ENCODE results near the gene DNAJA1.

DNAJA1 gene

GRCh38 chr9:33076046-33077004 lies 51.3 kb downstream of the DNAJA1 start, which contains the start of gene SMU1:
SMU1 (minus strand) TSS chr9:33076674; CDS start chr9:33076608, 66 bp downstream.
- H3K36me3 ChIP-seq (ENCODE audit: control insufficient read depth in 1 of 2, insufficient read depth in 2 of 2, low read depth in 1 of 2, low read length in 2 of 2) = peaks cover 10 to 34% of the 10 kb centered on the region in 2 experiments
- peak within 1 kb of the TSS; percentile 71 to 97 for H3K4me3 ChIP-seq (ENCODE audit: insufficient read depth in 1 of 2, low read depth in 1 of 2, low read length in 2 of 2)
- no peak within 1 kb of the TSS for H2BK12ac ChIP-seq (ENCODE audit: low read length in 2 of 2)
- no peak within 1 kb of the TSS for H2BK120ac ChIP-seq (ENCODE audit: low read depth, low read length)
- no peaks in the 10 kb centered on the region for H3K27me3 ChIP-seq (ENCODE audit: control insufficient read depth in 1 of 2, insufficient read depth in 1 of 2, low read length in 2 of 2)
- H3K79me1 ChIP-seq (replicated peaks; ENCODE audit: low read length, poor library complexity, severe bottlenecking) = peaks cover 4% of the 10 kb centered on the region
- H3K23ac ChIP-seq (ENCODE audit: low read length in 2 of 2) = peak within 1 kb of the TSS in 1 of 2 experiments; percentile 84
- peaks cover 4% of the 10 kb centered on the region for H3K4me1 ChIP-seq (ENCODE audit: control insufficient read depth, insufficient read depth, low read depth, low read length)
- peak within 1 kb of the TSS; percentile 60 for H2AFZ ChIP-seq (ENCODE audit: low read depth, low read length)
- H2BK5ac ChIP-seq (ENCODE audit: low read depth, low read length, poor library complexity, severe bottlenecking) = no peak within 1 kb of the TSS
- no peak within 1 kb of the TSS for H2AK5ac ChIP-seq (ENCODE audit: low read length, severe bottlenecking)
- H3K9me3 ChIP-seq (ENCODE audit: control insufficient read depth, low read length) = no peaks in the 10 kb centered on the region
- H3K4ac ChIP-seq (ENCODE audit: low read depth in 1 of 2, low read length in 2 of 2) = peak within 1 kb of the TSS in 1 of 2 experiments; percentile 92
- peak within 1 kb of the TSS; percentile 98 for H3K9ac ChIP-seq (ENCODE audit: low read length)
- peak within 1 kb of the TSS; percentile 49 for H3K27ac ChIP-seq (ENCODE audit: low read length, poor library complexity, severe bottlenecking)
- under 1% methylated on average over 48 of the region's 53 CpGs for WGBS
- H2BK15ac ChIP-seq (ENCODE audit: low read depth, poor library complexity, severe bottlenecking) = no peak within 1 kb of the TSS
- H3K18ac ChIP-seq (ENCODE audit: low read depth in 1 of 2, low read length in 2 of 2) = peak within 1 kb of the TSS; percentile 15 to 97
- peak within 1 kb of the TSS in 1 of 2 experiments; percentile 68 for H3K14ac ChIP-seq (ENCODE audit: low read length in 2 of 2)
- H4K8ac ChIP-seq (ENCODE audit: low read length) = peak within 1 kb of the TSS; percentile 73
- H3K4me2 ChIP-seq (ENCODE audit: low read length, poor library complexity, severe bottlenecking) = peak within 1 kb of the TSS; percentile 86
- peak within 1 kb of the TSS; percentile 2 for H4K91ac ChIP-seq (ENCODE audit: low read length)
- peak; percentile 98 for DNase-seq

GRCh38 chr9:33080534-33080933 lies 55.5 kb downstream of the DNAJA1 start:
- no peak for DNase-seq
- Histone ChIP-seq H3K27ac (ENCODE audit: low read length, poor library complexity, severe bottlenecking) (no peak overlapping the region), H3K36me3 (ENCODE audit: control insufficient read depth in 1 of 2, insufficient read depth in 2 of 2, low read depth in 1 of 2, low read length in 2 of 2) (no peaks in the 10 kb centered on the region)

DNA sequence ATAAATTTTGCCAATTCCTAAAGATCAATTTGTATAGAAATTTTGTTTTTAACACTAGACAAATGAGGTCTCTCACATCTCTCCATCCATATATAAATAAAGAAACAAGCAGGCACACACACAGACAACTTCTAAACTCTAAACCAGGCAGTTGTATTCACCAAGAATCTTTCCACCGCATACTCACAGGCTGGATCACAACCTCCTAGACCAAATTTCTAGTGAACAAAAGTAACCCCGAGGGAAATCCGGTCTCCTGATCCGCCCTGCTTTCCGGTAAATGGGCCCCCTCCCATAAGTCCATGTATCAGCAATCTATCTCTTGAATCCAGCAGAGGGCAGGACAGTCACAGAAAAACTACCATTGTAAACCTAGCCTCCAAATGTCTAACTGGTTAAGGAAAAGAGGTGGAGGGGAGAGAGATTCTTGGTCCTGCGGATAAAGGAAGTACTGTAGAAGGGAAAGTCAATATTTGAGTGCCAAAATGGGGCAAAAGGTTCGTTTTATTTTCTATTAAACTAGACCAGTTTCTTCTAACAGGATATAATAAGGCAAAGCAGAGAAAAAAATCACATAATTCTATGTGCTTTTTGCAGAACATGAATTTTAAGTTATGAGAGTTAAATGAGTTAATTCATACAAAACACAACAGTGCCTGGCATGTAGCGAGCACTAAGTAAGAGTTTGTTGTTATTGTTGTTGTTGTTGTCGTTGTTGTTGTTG lies 56.2 kb downstream of the DNAJA1 start:
- H4K91ac ChIP-seq (ENCODE audit: low read length) = no peak overlapping the region
- H4K8ac ChIP-seq (ENCODE audit: low read length) = no peak overlapping the region
- no peak overlapping the region for H2AK5ac ChIP-seq (ENCODE audit: low read length, severe bottlenecking)
- H2BK120ac ChIP-seq (ENCODE audit: low read depth, low read length) = no peak overlapping the region
- H3K79me1 ChIP-seq (replicated peaks; ENCODE audit: low read length, poor library complexity, severe bottlenecking) = no peaks in the 10 kb centered on the region
- no peak overlapping the region for H3K14ac ChIP-seq (ENCODE audit: low read length in 2 of 2)
- H3K4me3 ChIP-seq (ENCODE audit: insufficient read depth in 1 of 2, low read depth in 1 of 2, low read length in 2 of 2) = peak overlapping the region in 1 of 2 experiments; percentile 43
- H3K36me3 ChIP-seq (ENCODE audit: control insufficient read depth in 1 of 2, insufficient read depth in 2 of 2, low read depth in 1 of 2, low read length in 2 of 2) = no peaks in the 10 kb centered on the region
- H2AFZ ChIP-seq (ENCODE audit: low read depth, low read length) = no peak overlapping the region
- peak; percentile 90 for DNase-seq
- no peak overlapping the region for H2BK12ac ChIP-seq (ENCODE audit: low read length in 2 of 2)
- peaks cover 3% of the 10 kb centered on the region for H3K4me1 ChIP-seq (ENCODE audit: control insufficient read depth, insufficient read depth, low read depth, low read length)
- no peaks in the 10 kb centered on the region for H3K27me3 ChIP-seq (ENCODE audit: control insufficient read depth in 1 of 2, insufficient read depth in 1 of 2, low read length in 2 of 2)
- H3K4me2 ChIP-seq (ENCODE audit: low read length, poor library complexity, severe bottlenecking) = peak overlapping the region; percentile 40
- H3K27ac ChIP-seq (ENCODE audit: low read length, poor library complexity, severe bottlenecking) = no peak overlapping the region
- peak overlapping the region; percentile 83 for H3K9ac ChIP-seq (ENCODE audit: low read length)
- no peak overlapping the region for H2BK15ac ChIP-seq (ENCODE audit: low read depth, poor library complexity, severe bottlenecking)
- H3K4ac ChIP-seq (ENCODE audit: low read depth in 1 of 2, low read length in 2 of 2) = no peak overlapping the region
- WGBS = 27% methylated on average over 5 of the region's 9 CpGs
- H3K18ac ChIP-seq (ENCODE audit: low read depth in 1 of 2, low read length in 2 of 2) = no peak overlapping the region
- no peak overlapping the region for H2BK5ac ChIP-seq (ENCODE audit: low read depth, low read length, poor library complexity, severe bottlenecking)
- H3K23ac ChIP-seq (ENCODE audit: low read length in 2 of 2) = no peak overlapping the region
- H3K9me3 ChIP-seq (ENCODE audit: control insufficient read depth, low read length) = no peaks in the 10 kb centered on the region

More at GRCh38 chr9:33080534-33080933, 55.5 kb downstream of the DNAJA1 start:
- Histone ChIP-seq H2AK5ac (ENCODE audit: low read length, severe bottlenecking) (no peak overlapping the region), H4K91ac (ENCODE audit: low read length) (no peak overlapping the region), H4K8ac (ENCODE audit: low read length) (no peak overlapping the region), H3K9me3 (ENCODE audit: control insufficient read depth, low read length) (no peaks in the 10 kb centered on the region), H3K4me3 (ENCODE audit: insufficient read depth in 1 of 2, low read depth in 1 of 2, low read length in 2 of 2) (no peak overlapping the region), H3K14ac (ENCODE audit: low read length in 2 of 2) (no peak overlapping the region), H3K4ac (ENCODE audit: low read depth in 1 of 2, low read length in 2 of 2) (no peak overlapping the region), H2BK15ac (ENCODE audit: low read depth, poor library complexity, severe bottlenecking) (no peak overlapping the region), H2BK12ac (ENCODE audit: low read length in 2 of 2) (no peak overlapping the region), H2BK5ac (ENCODE audit: low read depth, low read length, poor library complexity, severe bottlenecking) (no peak overlapping the region), H3K79me1 (replicated peaks; ENCODE audit: low read length, poor library complexity, severe bottlenecking) (no peaks in the 10 kb centered on the region), H3K23ac (ENCODE audit: low read length in 2 of 2) (no peak overlapping the region), H3K27me3 (ENCODE audit: control insufficient read depth in 1 of 2, insufficient read depth in 1 of 2, low read length in 2 of 2) (no peaks in the 10 kb centered on the region), H3K9ac (ENCODE audit: low read length) (peak overlapping the region; percentile 83), H3K4me2 (ENCODE audit: low read length, poor library complexity, severe bottlenecking) (no peak overlapping the region), H2AFZ (ENCODE audit: low read depth, low read length) (no peak overlapping the region), H2BK120ac (ENCODE audit: low read depth, low read length) (no peak overlapping the region), H3K18ac (ENCODE audit: low read depth in 1 of 2, low read length in 2 of 2) (peak overlapping the region in 1 of 2 experiments; percentile 11), H3K4me1 (ENCODE audit: control insufficient read depth, insufficient read depth, low read depth, low read length) (peaks cover 3% of the 10 kb centered on the region)
- WGBS = 82% methylated on average over 4 of the region's 6 CpGs

GRCh38 chr9:33082128-33082527 lies 57.1 kb downstream of the DNAJA1 start:
- no peak for DNase-seq
- Histone ChIP-seq H3K36me3 (ENCODE audit: control insufficient read depth in 1 of 2, insufficient read depth in 2 of 2, low read depth in 1 of 2, low read length in 2 of 2) (no peaks in the 10 kb centered on the region), H2AK5ac (ENCODE audit: low read length, severe bottlenecking) (peak overlapping the region; percentile 50), H4K8ac (ENCODE audit: low read length) (no peak overlapping the region), H3K4me1 (ENCODE audit: control insufficient read depth, insufficient read depth, low read depth, low read length) (peaks cover 3% of the 10 kb centered on the region), H3K23ac (ENCODE audit: low read length in 2 of 2) (peak overlapping the region in 1 of 2 experiments; percentile 40), H3K27me3 (ENCODE audit: control insufficient read depth in 1 of 2, insufficient read depth in 1 of 2, low read length in 2 of 2) (no peaks in the 10 kb centered on the region), H3K9me3 (ENCODE audit: control insufficient read depth, low read length) (no peaks in the 10 kb centered on the region), H4K91ac (ENCODE audit: low read length) (no peak overlapping the region), H2BK15ac (ENCODE audit: low read depth, poor library complexity, severe bottlenecking) (no peak overlapping the region), H3K4ac (ENCODE audit: low read depth in 1 of 2, low read length in 2 of 2) (peak overlapping the region in 1 of 2 experiments; percentile 45), H3K27ac (ENCODE audit: low read length, poor library complexity, severe bottlenecking) (no peak overlapping the region), H2BK5ac (ENCODE audit: low read depth, low read length, poor library complexity, severe bottlenecking) (no peak overlapping the region), H3K9ac (ENCODE audit: low read length) (no peak overlapping the region), H2BK120ac (ENCODE audit: low read depth, low read length) (no peak overlapping the region), H3K4me3 (ENCODE audit: insufficient read depth in 1 of 2, low read depth in 1 of 2, low read length in 2 of 2) (no peak overlapping the region), H2BK12ac (ENCODE audit: low read length in 2 of 2) (peak overlapping the region in 1 of 2 experiments; percentile 42), H3K4me2 (ENCODE audit: low read length, poor library complexity, severe bottlenecking) (no peak overlapping the region), H3K18ac (ENCODE audit: low read depth in 1 of 2, low read length in 2 of 2) (no peak overlapping the region), H3K14ac (ENCODE audit: low read length in 2 of 2) (peak overlapping the region in 1 of 2 experiments; percentile 53), H2AFZ (ENCODE audit: low read depth, low read length) (no peak overlapping the region), H3K79me1 (replicated peaks; ENCODE audit: low read length, poor library complexity, severe bottlenecking) (no peaks in the 10 kb centered on the region)
- WGBS = 97% methylated on average over 5 of the region's 5 CpGs
